Measurements from ENCODE around the gene CRYGB.

- TF ChIP-seq ZKSCAN1 (IDR thresholded peaks at IDR 0.05; ENCODE audit: low read length) = no peak
- no peak for TF ChIP-seq EZH2 (conservative IDR thresholded peaks at IDR 0.05; ENCODE audit: low read depth, low read length)
- TF ChIP-seq SRF (IDR thresholded peaks at IDR 0.05; ENCODE audit: low read depth, low read length) = no peak
- no peak for TF ChIP-seq CTCF (CRISPR knock-in tag; IDR thresholded peaks at IDR 0.05)
- no peak for TF ChIP-seq ARHGAP35 (CRISPR knock-in tag; IDR thresholded peaks at IDR 0.05; ENCODE audit: borderline replicate concordance)
- no peak for TF ChIP-seq ZBTB33 (CRISPR knock-in tag; IDR thresholded peaks at IDR 0.05)
- TF ChIP-seq FOXJ3 (CRISPR knock-in tag; IDR thresholded peaks at IDR 0.05; ENCODE audit: borderline replicate concordance) = no peak
Measured at GRCh38 chr2:208139447-208139846, 6.5 kb downstream of the CRYGB start.

Measured in HepG2 (cell line).